Cerebellar nuclear complex (tissue), 1 donor: ENCODE data around the gene CNTN1.
"Not testable (repeated sequence)": the region's sequence is repeated elsewhere in the genome, so short reads cannot be mapped to it uniquely, and the experiment has no call there.

Experiments used
- DNase-seq, 2 experiments: peaks; one replicate each; lab custom pipeline; 2025; lab: John Stamatoyannopoulos, UW

The CNTN1 gene

DNA sequence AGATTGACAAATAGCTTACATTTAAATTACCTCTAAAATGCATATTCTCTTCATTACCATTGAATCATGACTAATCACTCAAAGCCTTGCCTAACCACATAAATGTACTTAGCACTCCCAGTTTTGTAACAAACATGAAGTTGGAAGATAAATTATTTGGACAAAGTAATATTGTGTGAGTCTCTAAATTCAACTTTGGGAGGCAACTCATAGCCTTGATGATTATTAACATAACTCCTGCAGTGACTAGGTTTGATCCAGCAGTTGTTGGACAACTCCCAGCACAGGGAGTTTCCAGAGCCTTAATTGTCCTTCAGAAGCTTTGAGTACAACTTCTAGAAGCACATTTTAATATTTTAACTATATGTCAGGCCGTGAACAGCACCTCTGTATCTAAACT is 342.4 kb downstream of the CNTN1 start:
- no peak for DNase-seq

DNA sequence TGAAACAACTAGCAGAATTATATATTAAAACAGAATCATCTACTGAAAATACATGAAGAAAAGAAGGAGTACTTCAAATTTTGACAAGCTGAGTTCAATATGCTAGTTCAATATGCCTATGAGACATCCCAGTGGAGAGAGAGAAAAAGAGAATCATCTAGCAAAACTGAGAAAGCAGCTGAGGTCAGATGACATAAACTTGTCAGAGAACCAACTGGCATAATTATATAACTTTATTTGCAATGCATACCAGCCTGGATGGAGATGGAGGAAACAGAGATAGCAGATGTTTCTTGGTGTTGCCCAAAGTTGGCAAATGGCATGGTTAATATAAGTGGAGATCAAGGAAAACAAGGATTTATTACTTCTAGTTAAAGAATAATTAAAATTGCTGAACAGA is 347.2 kb downstream of the CNTN1 start:
- DNase-seq, result no peak

DNA sequence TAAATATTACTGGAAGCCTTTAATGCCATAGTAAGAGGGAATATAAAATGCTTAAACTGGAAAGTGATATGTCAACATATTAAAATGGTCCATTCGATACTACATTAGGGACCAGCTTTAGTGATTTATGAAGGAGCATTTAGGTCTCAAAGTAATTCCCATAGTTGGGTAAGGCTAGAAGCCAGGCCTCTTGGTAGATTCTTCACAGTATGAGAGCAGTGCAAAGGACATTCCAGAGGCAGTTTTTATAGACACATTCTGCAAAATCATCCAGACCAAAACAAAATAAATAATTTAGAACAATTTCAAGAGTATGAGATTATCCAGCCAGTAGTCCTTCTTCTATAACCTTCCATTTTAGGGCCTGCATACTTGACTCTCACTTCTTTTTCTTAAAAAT is 353.3 kb downstream of the CNTN1 start:
- DNase-seq, result no peak

DNA sequence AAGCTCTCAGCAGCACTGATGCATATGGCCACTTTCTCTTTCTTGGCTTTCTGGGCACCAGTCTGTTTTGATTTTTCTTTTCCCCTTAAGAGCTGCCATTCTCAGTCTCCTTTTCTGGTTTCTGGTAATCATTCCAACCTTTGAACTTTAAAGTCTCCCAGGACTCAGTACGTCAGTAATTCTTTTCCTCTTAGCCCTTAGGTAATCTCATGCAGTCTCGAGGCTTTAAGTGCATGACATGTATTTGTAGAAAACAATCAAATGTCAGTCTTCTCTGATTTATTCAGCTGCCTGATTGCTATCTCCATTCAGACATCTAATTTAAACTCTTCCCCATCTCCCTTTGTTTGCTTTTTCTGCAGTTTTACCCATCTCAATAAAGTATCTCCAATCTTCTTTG is 356.8 kb downstream of the CNTN1 start:
- DNase-seq, result no peak

DNA sequence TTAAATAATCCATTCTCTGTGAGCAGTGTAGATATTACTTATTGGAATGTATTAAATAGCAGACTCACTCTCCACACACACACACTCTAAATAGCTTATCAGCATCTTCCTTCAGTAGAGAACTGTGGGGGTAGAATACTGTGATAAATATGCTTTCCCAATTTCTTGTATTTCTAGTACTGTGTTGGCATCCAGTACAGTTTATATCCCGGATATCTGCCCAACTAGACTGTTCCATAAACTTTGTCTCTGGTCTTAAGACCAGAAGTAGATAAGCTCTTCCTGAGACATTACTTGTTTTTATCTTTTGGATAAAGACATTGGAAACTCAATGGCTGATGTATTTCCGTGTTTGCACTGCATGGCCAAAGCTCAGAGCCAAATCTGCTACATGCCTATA is 359.7 kb downstream of the CNTN1 start:
- DNase-seq, result no peak

DNA sequence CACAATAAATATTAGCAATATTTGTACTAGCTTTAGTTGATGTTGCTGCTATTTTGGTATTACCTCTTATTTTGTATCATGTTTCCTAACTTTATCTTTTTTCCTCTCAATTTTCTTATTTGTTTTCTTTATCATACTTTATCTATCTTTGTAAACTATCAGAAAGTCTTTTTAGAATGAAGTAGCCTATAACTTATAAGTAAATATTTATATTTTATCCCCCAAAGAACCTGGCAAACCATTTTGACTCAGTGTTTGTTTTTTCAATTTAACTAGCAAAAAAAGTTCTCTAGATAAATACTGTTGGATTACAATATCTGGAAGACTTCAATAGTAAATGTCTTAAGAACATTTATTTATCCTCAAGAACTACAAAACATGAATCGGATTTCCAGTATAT is 360.2 kb downstream of the CNTN1 start:
- DNase-seq, result no peak

DNA sequence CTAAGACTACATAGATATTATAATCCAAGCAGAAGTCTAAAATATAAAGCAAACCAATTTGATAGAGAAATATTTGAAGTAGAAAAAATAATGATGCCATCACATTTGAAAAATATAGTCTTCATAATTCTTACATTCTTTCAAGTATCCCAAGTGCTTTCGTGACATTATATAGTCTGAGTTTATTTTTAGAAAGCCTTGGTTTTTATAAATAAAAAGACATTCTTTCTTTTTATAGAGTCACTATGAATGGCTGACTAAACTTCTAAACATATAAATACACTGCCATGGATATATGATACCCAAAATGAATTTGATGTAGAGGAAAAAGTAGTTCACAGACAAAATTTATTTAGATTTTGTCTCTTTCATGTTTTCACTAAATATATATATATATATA is 360.8 kb downstream of the CNTN1 start:
- DNase-seq, result no peak

DNA sequence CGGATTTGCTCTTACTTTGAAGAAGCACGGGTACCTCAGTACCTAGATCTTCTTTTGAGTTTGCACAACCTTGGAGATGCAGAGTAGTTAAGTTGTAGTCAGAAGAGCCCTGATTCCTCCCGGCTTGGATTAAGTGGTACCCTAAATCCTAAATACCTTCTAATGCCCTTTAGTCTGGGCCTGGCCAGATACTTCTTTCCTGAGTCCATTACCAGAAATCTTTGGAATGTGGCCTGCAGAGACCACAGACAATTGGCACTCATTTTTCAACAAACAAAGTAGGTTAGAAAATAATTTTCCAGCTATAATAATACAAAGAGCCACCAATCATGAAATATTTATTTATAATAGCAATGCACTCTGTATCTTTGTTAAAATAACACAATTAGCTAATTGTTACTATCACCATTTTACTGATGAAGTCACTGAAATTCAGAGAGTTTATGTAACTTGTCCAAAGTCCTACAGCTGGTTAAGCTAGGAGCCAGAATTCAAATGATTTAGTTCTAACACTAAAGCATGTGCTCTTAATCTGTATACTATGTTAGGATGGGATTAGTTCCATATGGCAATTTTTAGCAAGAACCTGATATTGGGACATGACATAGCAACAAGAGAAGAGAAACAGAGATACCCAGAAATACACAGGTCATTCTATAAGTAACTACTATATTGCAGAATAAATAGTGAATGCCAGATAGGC is 363.8 kb downstream of the CNTN1 start:
- DNase-seq, result no peak

DNA sequence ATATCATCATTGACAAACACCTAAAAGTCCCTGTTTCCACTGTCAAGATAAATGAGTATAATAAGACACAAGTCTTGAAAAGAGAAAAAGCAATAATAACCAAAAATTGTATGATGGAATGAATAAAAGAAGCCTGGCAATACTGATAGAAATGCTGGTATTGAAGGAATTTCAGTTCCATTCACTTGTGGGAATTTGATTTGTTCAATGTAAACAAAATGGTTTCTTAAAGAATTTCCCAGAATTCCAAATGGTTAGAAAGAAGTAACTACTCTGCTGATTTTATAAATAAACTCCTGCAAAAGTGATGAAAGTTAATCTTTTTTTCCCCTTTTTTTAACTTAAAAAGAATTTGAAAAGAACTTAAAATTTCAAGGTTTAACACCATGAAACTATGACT is 366.0 kb downstream of the CNTN1 start:
- no peak for DNase-seq

DNA sequence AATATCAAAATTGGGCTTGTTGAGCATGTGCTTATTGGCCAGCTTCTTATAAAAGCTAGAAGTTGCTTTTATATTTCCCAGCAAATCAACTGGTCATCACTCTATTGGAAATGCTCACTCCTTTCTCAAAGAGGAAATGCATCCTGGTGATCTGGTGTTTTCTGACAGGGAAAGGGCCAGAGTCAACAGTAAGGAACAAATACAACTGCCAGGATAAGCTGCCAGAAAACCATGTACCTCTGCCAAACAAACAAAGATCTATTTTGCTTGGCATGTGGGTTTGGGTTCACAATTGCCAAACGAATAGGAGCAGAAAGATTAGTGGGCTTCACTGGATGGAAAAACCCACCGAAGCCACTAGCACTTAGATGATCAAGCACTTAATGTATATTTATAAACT is 369.0 kb downstream of the CNTN1 start:
- DNase-seq, result peak in 1 of 2 experiments; percentile 28

DNA sequence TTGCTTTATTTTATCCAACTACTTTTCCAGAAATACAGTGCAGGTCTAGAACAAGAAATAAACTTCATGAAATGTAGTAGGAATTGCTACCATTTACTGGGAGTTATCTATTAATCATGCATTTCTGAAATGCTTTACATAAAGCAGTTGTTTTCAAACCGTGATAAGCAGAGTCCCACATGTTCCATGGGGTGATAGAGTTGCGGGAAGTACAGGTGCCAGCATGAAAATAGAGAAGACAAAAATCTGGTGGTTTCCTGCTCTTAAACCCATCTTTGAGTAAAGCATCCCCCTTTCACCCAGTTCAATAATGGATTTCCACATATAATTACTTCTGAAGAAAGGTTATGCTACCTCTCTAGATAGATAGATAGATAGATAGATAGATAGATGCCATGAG is 372.2 kb downstream of the CNTN1 start:
- DNase-seq, result no peak

DNA sequence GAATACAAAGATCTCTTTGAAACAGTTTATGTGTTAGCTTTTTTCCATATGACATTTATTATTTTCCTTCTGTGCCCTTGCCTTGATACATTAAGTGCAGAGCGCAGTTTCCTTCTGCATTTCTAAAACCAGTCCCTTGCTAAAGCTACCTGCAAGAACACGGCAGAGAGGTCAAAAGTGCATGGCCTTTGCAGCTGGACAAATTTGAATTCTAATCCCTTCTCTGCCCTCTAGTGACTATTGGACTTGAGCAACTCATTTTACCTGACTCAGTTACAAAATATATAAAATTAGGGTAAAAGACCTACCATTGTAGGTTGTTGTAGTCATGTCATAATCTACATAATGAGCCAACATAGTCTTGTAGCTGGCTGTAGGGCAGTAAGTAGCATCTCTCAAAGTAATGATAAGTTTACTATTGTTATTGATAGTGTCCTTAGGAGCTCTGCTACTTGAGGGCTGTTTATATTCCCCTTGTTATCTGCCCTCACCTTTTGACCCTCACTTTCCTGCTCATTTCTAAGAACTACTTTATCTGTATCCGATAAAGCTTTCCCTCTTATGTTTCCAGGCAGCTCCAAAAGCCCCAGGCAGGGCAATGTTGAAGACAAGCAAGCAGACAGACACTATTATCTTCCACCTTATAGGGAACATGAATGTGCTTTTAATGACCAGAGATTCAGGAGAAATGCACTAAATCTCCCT is 375.9 kb downstream of the CNTN1 start:
- no peak for DNase-seq

DNA sequence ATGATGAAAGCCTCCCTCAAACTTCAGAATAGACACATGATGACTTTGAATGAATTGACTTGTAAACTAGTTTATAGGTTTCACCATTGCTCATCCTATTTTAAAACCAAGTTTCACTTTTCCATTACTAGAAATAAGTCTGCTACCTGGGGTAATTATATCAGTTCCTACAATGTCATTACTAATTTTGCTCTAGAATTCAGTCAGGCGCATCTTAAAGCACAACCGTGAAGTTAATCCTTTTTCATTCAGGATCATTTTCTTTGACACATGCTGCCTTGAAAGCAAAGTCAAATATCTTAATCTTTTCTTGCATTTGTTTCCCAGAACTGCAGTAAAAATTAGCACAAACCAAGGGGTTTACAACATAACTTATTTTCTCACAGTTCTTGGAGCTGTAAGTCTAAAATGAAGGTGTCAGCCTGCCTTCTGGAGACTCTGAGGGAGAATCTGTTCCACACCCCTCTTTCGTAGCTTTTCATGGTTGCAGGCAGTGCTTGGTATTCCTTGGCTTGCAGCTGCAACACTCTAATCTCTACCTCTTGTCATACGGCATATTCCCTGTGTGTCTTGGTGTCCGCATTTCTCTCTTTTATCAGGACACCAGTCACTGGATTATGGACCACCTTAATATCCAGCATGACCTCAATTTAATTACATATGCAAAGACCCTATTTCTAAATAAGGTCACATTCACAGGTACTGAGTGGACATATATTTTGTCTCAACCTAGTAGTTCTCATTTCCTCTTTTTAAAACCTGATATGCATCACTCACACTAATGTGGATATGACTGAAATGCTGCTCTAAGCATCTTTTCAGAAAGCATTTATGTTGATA is 381.6 kb downstream of the CNTN1 start:
- DNase-seq, result no peak

DNA sequence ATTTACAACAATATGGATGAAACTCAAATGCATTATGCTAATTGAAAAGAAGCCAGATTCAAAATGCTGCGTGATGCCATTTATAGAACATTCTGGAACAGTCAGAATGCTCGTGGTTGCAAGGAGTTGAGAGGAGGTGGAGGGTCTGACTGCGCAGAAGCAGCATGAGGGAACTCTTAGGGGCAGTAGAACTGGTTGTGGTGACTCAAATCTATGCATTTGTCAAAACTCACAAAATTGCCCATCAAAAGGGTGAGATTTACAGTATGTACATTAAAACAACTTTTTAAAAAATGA is 382.2 kb downstream of the CNTN1 start:
- no peak for DNase-seq

DNA sequence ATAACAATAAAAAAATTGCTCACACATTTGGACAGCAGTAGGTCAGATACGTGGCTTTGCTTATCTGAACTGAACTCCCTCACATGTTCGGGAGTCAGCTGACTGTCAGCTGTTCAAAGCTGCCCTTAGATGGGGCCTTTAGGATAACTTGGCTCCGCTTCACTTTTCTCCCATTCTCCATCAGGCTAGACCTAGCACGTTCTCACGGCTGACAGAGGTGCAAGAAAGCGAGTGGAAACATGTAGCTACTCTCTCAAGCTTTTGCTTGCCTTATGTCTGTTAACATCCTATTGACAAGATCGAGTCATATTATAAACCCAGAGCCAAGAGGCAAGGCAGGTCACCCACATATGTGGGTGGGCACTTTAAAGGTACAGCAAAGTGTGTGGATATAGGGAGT is 383.9 kb downstream of the CNTN1 start:
- no peak for DNase-seq

DNA sequence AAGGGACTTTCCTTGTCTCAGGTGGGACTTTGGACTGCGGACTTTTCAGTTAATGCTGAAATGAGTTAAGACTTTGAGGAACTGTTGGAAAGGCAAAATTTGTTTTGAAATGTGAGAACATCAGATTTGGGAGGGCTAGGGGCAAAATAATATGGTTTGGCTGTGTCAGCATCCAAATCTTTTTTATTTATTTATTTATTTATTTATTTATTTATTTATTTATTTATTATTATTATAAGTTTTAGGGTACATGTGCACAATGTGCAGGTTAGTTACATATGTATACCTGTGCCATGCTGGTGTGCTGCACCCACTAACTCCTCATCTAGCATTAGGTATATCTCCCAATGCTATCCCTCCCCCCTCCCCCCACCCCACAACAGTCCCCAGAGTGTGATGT is 389.0 kb downstream of the CNTN1 start:
- not testable (repeated sequence) for DNase-seq

DNA sequence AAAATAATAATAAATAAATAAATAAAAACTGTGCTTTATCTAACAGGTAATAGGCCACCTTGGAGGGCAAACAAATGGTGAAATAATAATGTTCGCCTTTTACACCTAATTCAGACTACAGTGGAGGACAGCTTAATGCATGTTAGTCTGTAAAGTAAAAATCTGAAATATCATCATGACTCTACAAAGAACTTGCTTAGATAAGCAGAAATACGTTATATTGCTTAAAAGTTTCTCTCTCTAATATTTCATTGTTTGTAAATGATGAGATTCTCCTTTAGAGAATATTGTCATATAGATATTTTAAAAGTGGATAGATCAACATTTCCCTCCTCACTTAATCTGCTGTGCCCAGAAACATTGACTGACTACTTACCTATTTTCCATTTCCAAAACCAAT is 397.2 kb downstream of the CNTN1 start:
- DNase-seq, result no peak

DNA sequence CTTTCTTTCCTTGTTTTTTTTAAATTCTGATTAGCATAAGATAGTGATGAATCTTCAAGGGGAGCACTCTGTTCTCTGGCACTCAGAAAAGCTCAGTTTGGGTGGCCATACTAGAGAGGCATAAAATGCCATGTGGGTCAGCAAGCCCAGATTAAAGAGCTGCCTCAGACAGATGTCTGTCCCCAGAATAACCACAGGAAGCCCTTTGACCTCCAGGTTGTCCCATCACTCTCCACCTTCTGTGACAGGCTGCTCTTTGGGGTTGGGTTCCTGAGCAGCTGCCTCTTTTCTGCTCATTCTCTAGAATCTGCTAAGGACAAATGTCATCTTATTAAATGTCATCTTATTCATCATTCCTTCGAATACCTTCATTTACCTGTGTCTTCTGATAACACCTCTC is 399.9 kb downstream of the CNTN1 start:
- DNase-seq, result no peak

DNA sequence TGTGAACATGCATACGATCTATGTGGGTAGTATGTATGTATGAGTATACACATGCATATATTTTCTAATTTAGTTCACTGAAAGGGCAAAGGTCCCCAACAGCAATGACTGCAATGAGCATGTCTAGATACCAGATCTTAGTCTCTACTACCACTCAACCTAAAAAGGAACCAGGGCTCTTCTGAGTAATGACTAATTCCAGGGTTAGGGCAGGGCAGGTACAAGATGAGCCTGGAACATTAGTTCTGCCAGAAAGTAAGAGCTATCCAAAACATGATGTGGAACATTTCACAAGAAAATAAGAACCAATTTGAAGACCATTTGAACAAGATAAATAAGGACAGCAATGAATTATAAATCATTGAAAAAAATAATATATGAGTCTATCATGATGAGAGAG is 404.6 kb downstream of the CNTN1 start:
- no peak for DNase-seq

DNA sequence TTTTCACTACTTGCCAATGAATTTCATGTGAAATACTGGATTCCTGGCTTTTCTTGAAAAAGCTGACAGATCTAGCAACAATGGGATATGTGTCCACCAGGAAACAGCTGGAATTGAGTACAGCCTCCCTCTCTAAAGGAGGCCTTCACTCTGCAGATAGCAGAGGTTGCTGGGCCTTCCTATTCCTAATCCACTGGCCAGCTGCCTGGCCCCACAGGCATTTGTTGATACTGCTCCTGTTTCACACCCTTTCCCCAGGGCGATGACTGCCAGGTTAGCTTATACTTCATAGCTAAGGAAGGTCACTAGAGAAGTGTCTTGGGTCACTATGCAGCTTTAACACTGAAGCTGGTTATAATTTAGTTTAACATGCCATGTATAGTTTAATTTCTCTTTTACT is 408.3 kb downstream of the CNTN1 start:
- DNase-seq, result no peak

DNA sequence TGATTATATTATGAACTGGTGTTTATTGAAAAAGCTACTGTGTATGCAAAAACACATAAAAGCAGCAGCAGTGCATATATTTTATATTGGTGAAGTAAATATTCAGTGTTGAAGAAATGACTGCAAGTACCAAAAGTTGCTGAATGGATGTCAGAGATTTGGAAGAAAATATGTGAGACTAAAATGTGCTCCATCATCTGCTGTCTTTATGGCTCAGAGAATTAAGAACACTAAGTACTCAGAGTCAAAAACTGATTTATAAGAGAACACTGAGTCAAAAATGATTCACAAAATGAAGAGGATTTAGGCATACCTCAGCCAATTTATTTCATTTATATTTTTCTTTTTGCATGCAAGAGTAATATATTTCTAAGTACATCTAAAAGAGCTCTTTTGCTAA is 409.6 kb downstream of the CNTN1 start:
- no peak for DNase-seq

DNA sequence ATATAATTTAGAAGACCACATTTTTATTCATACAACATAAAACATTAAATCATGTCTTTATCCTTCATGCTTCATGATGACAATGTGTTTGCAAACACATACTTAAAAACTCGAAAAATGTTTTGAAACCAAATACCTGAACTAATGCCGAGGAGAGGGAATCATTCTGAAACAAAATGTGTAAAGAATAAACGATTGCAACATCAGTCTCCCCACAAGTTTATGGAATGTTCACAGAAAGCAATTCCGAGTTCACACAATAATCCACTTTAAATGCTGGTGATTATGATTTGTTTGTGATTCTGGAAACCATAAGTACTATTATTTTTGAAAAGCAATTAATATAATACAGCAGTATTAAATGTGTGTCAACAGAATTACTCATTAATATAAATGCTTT is 411.4 kb downstream of the CNTN1 start:
- DNase-seq, result no peak

DNA sequence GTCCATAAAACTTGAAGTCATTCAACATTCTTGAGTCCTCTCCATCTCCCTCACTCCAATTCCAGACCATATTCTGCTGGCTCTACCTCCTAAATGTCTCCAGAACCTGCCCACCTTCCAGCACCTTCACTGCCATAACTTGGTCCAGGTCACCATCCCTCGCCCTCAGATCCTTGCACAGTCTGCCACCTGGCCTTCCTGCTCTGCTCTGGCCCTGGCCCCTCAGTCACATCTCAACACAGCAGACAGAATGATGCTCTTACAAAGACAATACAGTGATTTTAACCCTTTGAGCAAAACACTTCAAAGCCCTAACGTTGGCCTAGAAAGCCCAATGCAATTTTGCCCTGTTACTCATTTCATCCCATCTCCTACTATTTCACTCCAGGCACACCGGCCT is 414.1 kb downstream of the CNTN1 start:
- DNase-seq, result no peak
